NCI-H1092 treated with DMSO at 0.1 percent for 48 hours (cell line): ENCODE measurements around the gene TIMM13.
A peak's percentile ranks its signal among the peaks of the same experiment; 100 is the strongest.

Source experiments
- DNase-seq: peaks from one replicate; lab custom pipeline; 2025; lab: John Stamatoyannopoulos, UW

Gene TIMM13

GRCh38 chr19:2454962-2455850 is 27.8 kb upstream of the TIMM13 start:
- DNase-seq, result no peak

GRCh38 chr19:2454199-2454961 is 27.0 kb upstream of the TIMM13 start:
- no peak for DNase-seq

- DNase-seq, result no peak
Observed at GRCh38 chr19:2453431-2454025, 26.1 kb upstream of the TIMM13 start.

GRCh38 chr19:2451741-2452140 is 24.4 kb upstream of the TIMM13 start:
- no peak for DNase-seq

- DNase-seq, result no peak
Observed at GRCh38 chr19:2451138-2451537, 23.8 kb upstream of the TIMM13 start.

GRCh38 chr19:2449019-2449418 is 21.6 kb upstream of the TIMM13 start:
- DNase-seq, result no peak

- DNase-seq, result peak; percentile 3
Observed at GRCh38 chr19:2446381-2446780, 19.0 kb upstream of the TIMM13 start.

GRCh38 chr19:2444251-2445002 is 17.0 kb upstream of the TIMM13 start:
- no peak for DNase-seq

- DNase-seq, result no peak
Observed at GRCh38 chr19:2443785-2444182, 16.4 kb upstream of the TIMM13 start.

- no peak for DNase-seq
Observed at GRCh38 chr19:2443116-2443784, 15.9 kb upstream of the TIMM13 start.

GRCh38 chr19:2441096-2441752 is 13.8 kb upstream of the TIMM13 start:
- DNase-seq, result no peak

GRCh38 chr19:2440515-2440914 is 13.1 kb upstream of the TIMM13 start:
- DNase-seq, result no peak

GRCh38 chr19:2438178-2438577 is 10.8 kb upstream of the TIMM13 start:
- DNase-seq, result no peak

- DNase-seq, result no peak
Observed at GRCh38 chr19:2436926-2437325, 9.5 kb upstream of the TIMM13 start.

- no peak for DNase-seq
Observed at GRCh38 chr19:2436384-2436783, 9.0 kb upstream of the TIMM13 start.

GRCh38 chr19:2434721-2435265 is 7.4 kb upstream of the TIMM13 start:
- no peak for DNase-seq

- DNase-seq, result no peak
Observed at GRCh38 chr19:2434267-2434666, 6.9 kb upstream of the TIMM13 start.

- no peak for DNase-seq
Observed at GRCh38 chr19:2433854-2434253, 6.5 kb upstream of the TIMM13 start.

GRCh38 chr19:2432131-2432848 is 4.9 kb upstream of the TIMM13 start:
- no peak for DNase-seq
